HTR-8/SVneo (cell line): ENCODE results near the gene PHEX.

Experiments
- DNase-seq: peaks from one replicate; pipeline ENCODE4 v3.0.0; 2011; ENCODE audit warnings: low spot score, mixed read lengths; ENCODE audit not compliant: insufficient read length
- FAIRE-seq: peaks from 2 replicates; lab custom pipeline; 2011; peaks lifted over from hg19 to GRCh38; lab: Jason Lieb, UNC

PHEX gene

GRCh38 chrX:22136711-22137110 lies 104.6 kb downstream of the PHEX start:
- FAIRE-seq (no peak), DNase-seq (no peak)

GRCh38 chrX:22139822-22140221 lies 107.7 kb downstream of the PHEX start:
- no peak for FAIRE-seq
- DNase-seq: no peak

GRCh38 chrX:22141047-22141730 lies 109.1 kb downstream of the PHEX start:
- DNase-seq: no peak
- FAIRE-seq: no peak

DNA sequence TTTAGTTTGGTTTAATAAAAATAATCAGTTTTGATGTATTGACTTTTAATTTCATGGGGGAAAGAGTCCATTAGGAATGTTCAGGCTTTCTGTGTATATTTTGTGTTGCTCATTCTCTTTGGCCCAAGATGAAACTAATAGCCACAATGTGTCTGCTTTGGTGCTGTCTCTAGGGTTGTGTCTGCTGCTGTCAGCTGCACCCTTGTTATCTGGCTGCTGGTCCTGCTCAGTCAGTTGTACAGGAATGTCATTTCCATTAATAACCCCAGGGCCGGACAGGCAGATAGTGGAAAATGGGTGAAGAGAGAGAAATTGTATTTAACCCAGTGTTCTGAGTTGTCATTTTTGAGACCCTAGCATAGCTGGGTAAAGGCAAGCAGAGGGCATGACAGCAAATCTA lies 115.1 kb downstream of the PHEX start:
- FAIRE-seq (no peak), DNase-seq (no peak)

GRCh38 chrX:22147942-22148341 lies 115.8 kb downstream of the PHEX start:
- FAIRE-seq: no peak
- no peak for DNase-seq

DNA sequence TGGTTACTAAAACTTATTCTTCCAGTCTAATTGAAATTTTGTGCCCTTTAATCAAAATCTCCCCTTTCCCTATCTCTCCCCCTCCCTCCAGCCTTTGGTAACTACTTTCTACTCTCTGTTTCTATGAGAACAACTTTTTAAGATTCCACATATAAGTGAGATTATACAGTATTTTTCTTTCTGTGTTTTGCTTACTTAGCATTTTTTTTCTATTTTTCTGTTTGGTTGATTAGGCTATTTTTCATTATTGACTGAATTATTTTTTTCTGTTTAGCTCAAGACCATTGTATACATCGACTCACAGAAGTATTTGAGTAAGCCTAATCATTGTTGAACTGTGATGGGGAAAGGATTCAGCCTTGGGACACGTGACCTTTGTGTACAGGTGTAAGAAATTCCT lies 116.4 kb downstream of the PHEX start:
- no peak for FAIRE-seq
- DNase-seq: no peak

- FAIRE-seq (no peak), DNase-seq (no peak)
These were observed 118.2 kb downstream of the PHEX start for GRCh38 chrX:22150371-22150770.

DNA sequence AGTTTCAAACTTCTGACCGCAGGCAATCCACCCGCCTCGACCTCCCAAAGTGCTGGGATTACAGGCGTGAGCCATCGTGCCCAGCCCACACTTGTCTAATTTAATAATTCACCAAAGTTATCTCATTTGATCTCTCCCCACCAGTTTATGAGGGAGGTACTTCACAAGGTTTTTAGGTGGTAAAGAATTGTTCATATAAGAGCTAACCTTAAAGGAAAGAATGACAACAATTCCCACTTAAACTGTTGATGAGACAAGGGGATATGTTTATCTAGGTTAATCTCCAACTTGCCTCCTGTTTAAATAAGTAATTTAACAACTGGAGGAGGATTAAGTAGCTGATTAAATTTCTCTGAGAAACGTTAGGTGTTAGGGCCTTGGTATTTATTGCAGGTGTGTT lies 123.0 kb downstream of the PHEX start:
- DNase-seq (no peak), FAIRE-seq (no peak)

DNA sequence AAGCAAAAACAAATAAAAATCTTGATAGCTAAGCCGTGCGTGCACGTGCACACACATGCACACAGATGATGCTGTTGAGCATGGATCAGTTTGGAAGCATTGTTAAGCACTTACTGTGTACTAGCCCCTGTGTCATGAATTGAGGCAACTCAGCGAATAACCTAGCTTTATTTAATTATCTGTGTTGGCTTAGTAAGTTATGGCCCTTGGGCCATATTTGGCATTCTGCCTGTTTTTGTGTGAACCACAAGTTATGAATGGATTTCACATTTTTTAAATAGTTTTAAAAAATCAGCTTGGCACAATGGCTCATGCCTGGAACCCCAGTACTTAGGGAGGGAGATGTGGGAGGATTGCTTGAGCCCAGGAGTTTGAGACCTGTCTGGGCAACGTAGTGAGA lies 126.9 kb downstream of the PHEX start:
- DNase-seq: no peak
- peak; percentile 74 for FAIRE-seq

DNA sequence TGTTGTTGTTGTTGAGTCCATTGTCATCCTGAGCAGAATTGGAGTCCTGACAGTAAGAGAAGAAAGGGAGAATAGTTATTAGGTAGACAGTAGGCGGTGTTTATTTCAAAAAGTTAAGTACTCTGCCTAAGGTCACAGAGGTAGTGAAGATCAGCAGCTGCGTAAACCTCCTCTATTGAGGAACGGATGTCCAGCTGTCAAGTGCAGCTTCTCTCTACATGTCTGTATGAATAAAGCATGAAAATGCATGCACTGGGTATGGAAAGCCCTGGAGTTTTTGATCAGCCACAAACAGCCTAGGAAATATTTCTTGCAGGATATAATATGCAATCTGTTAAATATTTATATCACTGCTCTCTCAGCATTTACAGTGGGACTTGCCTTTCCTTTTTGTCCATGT lies 131.2 kb downstream of the PHEX start:
- DNase-seq: no peak
- no peak for FAIRE-seq

DNA sequence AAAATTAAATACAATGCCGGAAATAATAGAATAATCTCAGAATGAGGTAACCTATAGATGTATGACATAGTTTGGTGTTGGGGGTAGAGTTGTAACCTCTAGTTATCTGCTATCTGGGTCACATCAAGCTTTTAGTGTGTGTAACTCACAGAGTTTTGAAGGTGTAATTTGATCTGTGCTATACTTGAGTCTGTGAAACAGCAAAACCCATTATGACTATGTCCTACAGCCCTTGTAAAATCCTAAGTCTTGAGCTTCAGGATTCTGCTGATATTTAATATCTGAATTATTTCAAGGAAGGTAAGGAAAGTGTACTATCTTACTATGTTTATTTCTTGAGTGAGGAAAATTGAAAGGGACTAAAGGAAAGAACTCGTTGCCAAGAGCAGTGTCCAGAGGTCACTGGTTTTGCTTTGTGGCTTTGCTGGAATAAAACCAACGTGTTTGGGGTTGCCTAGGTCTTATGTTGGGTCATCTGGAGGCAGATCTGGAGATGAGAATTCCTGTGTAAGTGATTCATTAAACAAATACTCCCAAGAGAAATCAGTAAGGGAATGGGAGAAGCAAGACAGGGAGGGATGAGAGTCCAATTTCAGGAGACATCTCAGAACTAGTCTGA lies 132.8 kb downstream of the PHEX start:
- FAIRE-seq: peak; percentile 62

GRCh38 chrX:22165732-22166457 lies 133.8 kb downstream of the PHEX start:
- DNase-seq: peak; percentile 45
- FAIRE-seq: peak; percentile 95

More for the DNA sequence above, 132.8 kb downstream of the PHEX start:
- peak; percentile 31 for DNase-seq

- FAIRE-seq (peak; percentile 26), DNase-seq (no peak)
These were observed 139.3 kb downstream of the PHEX start for GRCh38 chrX:22171287-22172060.

DNA sequence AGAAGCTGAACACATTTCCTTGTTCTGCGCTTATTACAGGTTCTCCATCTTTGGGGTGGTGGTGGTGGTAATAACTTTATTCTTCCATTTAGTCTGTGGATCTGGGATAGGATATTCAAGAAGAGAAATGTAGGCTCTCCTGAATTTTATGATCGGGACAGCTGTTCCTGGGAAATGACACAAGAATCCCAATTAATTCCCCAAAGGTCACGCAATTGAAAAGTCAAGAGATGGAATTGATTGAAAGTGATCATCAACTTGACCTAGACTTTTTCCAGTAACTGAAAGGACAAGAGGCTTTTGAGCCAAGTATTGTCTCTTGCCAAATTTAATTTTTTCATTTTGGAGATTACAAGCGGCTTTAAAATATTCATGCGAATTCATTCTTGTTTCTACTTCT lies 141.8 kb downstream of the PHEX start:
- FAIRE-seq (no peak), DNase-seq (no peak)

GRCh38 chrX:22177950-22178515 lies 145.9 kb downstream of the PHEX start:
- DNase-seq (no peak), FAIRE-seq (no peak)

DNA sequence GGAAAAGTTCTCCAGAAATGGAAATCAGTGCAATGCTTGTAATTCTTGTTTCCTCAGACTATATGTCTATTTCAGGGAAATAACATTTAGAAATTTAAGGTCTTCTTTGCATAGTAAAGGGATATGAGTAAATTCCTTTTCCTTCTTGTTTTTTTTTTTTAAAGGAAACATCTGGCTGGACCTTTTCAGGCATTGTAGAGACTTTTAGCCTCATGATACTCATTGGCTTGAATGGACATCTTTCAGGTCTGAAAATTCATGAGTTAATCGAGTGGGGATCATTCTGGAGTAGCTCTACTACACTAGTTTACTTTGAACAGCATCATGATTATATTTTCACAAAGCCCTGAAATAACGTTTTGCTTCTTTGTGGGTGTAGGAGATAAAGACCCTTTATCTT lies 152.0 kb downstream of the PHEX start:
- DNase-seq (no peak), FAIRE-seq (no peak)

DNA sequence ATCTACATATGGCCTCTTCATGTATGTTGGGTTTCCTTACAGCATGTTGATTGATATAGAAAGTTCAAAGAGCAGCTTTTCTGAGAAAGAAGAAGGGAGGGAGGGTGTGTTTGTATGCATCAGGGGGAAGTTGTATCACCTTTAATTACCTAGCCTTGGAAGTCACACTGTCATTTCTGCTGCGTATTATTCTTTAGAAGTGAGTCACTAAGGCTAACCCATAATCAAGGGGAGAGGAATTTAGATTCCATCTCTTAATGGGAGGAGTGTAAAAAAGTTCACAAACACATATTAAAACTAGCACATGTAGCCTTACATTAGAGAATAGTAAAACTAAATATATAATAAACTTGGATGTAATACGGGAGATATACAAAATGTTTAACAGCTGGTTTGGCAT lies 154.0 kb downstream of the PHEX start:
- no peak for DNase-seq
- FAIRE-seq: peak; percentile 83

DNA sequence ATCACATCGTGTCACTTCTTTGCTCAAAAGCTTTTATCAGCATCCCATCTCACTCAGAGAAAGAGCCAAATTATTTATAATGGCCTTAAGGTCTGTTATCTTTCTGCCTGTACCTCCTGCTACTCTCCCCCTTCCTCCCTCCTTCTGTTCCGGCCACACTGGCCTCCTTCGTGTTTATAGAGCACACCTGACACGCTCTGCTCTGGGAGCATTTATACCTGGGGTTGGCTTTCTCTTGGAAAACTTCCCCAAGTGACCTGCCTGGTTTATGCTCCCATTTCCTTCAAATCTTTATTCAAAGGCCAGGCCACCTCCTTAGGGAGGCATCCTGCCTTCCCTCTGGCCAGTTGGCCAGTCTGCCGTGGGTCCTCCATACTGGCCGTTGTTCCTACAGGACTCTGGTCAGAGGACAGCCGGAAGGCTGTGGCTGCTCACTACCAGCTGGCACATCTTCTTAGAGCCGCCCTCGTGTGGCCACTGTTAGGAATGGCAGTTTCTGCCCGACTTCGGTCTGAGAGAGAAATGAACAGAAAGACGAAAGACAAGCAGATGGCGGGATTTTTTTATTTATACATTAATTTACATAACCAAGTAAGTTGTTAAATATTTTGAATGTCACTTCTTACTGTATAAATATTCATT lies 160.4 kb downstream of the PHEX start:
- FAIRE-seq: peak; percentile 98

DNA sequence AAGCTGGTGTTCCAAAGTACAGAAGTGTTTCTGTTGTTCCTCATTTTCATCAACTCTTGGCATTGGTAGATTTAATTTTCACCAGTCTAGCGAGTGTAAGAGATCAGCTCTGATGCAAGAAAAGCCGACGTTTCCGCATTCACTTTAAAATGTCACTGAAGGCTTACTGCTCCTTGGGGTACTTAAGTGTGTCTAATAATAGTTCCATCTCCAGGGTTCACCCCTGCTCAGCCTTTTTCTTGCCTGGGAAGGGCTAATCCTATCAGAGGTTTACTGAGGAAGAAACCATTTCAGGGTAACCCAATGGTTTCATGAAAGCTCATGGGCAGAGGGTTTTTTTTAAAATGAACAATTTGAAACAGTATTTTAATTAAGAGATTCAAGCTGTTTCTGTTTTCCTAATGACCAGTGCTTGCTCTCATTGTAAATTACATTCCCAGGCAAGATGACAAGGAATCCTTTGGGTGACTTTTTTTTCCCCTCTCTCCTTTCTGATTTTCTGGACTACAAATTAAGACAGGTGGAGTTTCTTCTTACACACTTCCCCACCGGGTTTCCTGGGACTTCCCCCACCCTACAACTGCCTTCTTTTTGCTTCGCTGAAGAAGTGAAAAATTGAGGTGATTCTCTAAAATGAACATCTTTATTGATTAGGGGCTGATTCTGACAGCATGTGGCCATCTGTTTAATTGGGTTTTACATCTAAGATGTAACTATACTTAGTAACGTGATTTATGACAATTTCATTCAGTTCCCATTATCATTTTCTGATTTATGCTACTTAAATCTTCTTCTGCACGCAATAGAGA lies 161.9 kb downstream of the PHEX start:
- DNase-seq (no peak), FAIRE-seq (peak; percentile 58)

More for the DNA sequence above, 160.4 kb downstream of the PHEX start:
- DNase-seq: peak; percentile 65
